ENCODE results near the gene SLX9.

- TF ChIP-seq EZH2 (IDR thresholded peaks at IDR 0.05; ENCODE audit: insufficient read depth, poor library complexity, severe bottlenecking) (no peak), EZH2phosphoT487 (IDR thresholded peaks at IDR 0.05; ENCODE audit: insufficient read depth, low read depth) (no peak)
Observed at GRCh38 chr21:44960141-44961092, 20.6 kb downstream of the SLX9 start.

Data from GM23248 (cell line).